ENCODE data around the gene GPS1. TPM values are rescaled to one million over a fixed set of nuclear protein-coding genes. Genes with fewer than 3 reads are reported as not detected.

GPS1 gene
- total RNA-seq, 6 donors from 2014 or later, result 55.2 to 147 (median 108) TPM

DNA sequence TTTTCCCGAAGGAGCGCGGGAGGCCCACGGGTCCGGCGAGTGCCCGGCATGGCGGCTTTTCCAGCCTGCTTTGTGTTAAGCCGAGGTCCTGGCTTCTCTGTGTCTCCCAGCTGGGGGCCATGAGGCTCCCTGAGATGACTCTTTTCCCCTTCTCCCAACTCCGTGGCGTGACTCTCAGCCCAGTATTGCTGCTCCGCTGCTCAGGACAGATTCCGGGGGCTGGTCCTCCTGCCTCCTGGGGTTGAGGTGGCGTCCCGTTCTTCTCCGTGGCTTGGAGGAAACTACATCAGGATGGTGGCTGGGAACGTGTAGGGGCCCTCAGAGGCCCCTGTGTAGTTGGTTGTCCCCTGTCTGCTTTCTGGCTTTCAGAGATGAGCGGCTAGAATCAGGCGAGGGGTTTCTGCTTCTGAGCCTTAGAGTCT lies 951 bp downstream of the GPS1 start:
- Histone ChIP-seq H3K27me3 (no peaks in the 10 kb centered on the region), H3K27ac (peak overlapping the region in 2 of 4 donors; percentile 35 to 81), H3K9me3 (no peaks in the 10 kb centered on the region), H3K4me3 (peak overlapping the region; percentile 33 to 99 (median 91)), H3K36me3 (peaks cover 11 to 60% (median 50%) of the 10 kb centered on the region in 4 donors), H3K4me1 (peaks cover 20 to 44% (median 26%) of the 10 kb centered on the region in 4 donors)
- no peak for ATAC-seq (ENCODE audit: low FRiP score in 2 of 2)
- DNase-seq, result no peak
- 36 to 66% methylated on average over 4 to 13 of the region's 19 CpGs for WGBS, 2 donors
- no peak for TF ChIP-seq EP300 (IDR thresholded peaks at IDR 0.05)

DNA sequence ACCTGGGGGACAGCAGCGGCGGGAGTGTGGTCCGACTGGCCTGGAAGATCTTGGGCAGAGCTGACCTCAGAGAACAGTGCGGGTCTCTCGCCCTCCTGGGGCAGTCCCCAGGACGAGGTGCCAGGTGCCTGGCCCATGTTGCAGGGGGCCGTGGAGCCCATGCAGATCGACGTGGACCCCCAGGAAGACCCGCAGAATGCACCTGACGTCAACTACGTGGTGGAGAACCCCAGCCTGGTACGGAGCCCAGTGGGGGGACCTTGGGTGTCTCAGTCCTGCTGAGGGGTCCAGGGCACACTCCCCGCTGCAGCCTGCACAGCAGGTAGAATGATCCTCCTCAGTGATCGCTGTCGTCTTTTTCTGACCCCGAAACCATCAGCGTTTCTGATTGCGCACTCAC lies 1.4 kb downstream of the GPS1 start:
- Histone ChIP-seq H3K4me3 (peak overlapping the region in 2 of 4 donors; percentile 87 to 95), H3K4me1 (peaks cover 20 to 44% (median 26%) of the 10 kb centered on the region in 4 donors)
- no peak for DNase-seq

DNA sequence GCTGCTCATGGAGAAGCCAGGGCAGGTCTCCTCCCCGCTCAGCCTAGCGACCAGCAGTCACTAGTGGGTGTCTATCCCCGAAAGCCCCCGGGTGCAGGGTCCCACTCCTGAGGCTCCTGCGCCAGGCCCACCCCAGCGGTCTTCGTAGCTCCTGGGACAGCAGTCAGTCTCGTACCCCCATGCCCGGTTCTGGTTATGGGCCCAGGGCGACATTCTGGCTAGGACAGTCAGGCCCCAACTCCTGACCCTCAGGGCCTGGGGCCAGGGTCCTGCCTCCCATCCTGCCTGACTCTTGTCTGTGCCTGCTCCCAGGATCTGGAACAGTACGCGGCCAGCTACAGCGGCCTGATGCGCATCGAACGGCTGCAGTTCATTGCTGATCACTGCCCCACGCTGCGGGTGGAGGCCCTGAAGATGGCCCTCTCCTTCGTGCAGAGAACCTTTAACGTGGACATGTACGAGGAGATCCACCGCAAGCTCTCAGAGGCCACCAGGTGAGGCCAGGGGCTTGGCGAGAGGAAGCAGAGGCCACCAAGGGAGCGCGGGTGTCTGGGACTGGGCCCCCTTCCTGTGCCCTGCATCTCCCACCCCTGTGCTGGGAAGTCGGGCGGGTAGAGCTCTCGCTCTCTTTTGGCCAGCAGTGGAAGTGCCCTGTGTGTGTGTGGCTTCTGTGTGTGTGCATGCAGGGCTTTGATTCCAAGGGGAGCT lies 2.0 kb downstream of the GPS1 start:
- Histone ChIP-seq H3K27me3 (no peaks in the 10 kb centered on the region), H3K4me1 (peaks cover 20 to 44% (median 26%) of the 10 kb centered on the region in 4 donors), H3K27ac (no peak overlapping the region), H3K4me3 (no peak overlapping the region), H3K36me3 (peaks cover 11 to 60% (median 55%) of the 10 kb centered on the region in 4 donors), H3K9me3 (no peaks in the 10 kb centered on the region)
- WGBS, 2 donors, result 94 to 99% methylated on average over 17 to 28 of the region's 28 CpGs
- no peak for ATAC-seq (ENCODE audit: low FRiP score in 2 of 2)
- DNase-seq, result no peak
- TF ChIP-seq, protein P1, sequence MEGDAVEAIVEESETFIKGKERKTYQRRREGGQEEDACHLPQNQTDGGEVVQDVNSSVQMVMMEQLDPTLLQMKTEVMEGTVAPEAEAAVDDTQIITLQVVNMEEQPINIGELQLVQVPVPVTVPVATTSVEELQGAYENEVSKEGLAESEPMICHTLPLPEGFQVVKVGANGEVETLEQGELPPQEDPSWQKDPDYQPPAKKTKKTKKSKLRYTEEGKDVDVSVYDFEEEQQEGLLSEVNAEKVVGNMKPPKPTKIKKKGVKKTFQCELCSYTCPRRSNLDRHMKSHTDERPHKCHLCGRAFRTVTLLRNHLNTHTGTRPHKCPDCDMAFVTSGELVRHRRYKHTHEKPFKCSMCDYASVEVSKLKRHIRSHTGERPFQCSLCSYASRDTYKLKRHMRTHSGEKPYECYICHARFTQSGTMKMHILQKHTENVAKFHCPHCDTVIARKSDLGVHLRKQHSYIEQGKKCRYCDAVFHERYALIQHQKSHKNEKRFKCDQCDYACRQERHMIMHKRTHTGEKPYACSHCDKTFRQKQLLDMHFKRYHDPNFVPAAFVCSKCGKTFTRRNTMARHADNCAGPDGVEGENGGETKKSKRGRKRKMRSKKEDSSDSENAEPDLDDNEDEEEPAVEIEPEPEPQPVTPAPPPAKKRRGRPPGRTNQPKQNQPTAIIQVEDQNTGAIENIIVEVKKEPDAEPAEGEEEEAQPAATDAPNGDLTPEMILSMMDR (IDR thresholded peaks at IDR 0.05), result no peak
- TF ChIP-seq POLR2AphosphoS5 (IDR thresholded peaks at IDR 0.05) (no peak), EP300 (IDR thresholded peaks at IDR 0.05) (no peak), POLR2A (IDR thresholded peaks at IDR 0.05) (no peak)

More for the DNA sequence above, 1.4 kb downstream of the GPS1 start:
- peaks cover 11 to 60% (median 52%) of the 10 kb centered on the region in 4 donors for H3K36me3 ChIP-seq
- no peaks in the 10 kb centered on the region for H3K27me3 ChIP-seq
- no peak for TF ChIP-seq POLR2AphosphoS5 (IDR thresholded peaks at IDR 0.05)
- TF ChIP-seq EP300 (IDR thresholded peaks at IDR 0.05), result no peak
- TF ChIP-seq, protein P1 (IDR thresholded peaks at IDR 0.05), result no peak
- ATAC-seq (ENCODE audit: low FRiP score in 2 of 2), result no peak
- no peak overlapping the region for H3K27ac ChIP-seq
- H3K9me3 ChIP-seq, result no peaks in the 10 kb centered on the region
- WGBS, 2 donors, result 88 to 90% methylated on average over 8 to 16 of the region's 19 CpGs

DNA sequence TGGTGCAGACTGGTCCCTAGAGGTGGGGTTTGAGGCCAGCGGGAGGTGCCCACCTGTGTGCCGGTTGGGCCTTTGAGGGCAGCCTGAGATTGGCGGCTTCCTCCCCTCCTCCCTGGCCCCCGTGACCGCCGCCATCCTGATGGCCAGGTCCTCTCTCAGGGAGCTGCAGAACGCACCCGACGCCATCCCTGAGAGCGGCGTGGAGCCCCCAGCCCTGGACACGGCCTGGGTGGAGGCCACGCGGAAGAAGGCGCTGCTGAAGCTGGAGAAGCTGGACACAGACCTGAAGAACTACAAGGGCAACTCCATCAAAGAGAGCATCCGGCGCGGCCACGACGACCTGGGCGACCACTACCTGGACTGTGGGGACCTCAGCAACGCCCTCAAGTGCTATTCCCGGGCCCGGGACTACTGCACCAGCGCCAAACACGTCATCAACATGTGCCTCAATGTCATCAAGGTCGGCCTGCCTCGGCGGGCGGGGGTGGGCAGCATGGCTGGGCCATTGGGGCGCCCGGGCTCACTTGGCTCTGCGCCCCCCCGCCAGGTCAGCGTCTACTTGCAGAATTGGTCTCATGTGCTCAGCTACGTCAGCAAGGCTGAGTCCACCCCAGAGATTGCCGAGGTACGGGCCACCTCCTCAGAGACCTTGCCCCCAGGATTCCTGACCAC lies 2.8 kb downstream of the GPS1 start:
- DNase-seq (peak in 1 of 2 donors; percentile 80), ATAC-seq (ENCODE audit: low FRiP score in 2 of 2) (no peak)
- no peaks in the 10 kb centered on the region for H3K9me3 ChIP-seq
- 84 to 90% methylated on average over 26 to 32 of the region's 38 CpGs for WGBS, 2 donors
- H3K27ac ChIP-seq, result no peak overlapping the region
- H3K4me1 ChIP-seq, result peaks cover 20 to 41% (median 26%) of the 10 kb centered on the region in 4 donors
- TF ChIP-seq EP300 (IDR thresholded peaks at IDR 0.05) (no peak), POLR2A (IDR thresholded peaks at IDR 0.05) (no peak), POLR2AphosphoS5 (IDR thresholded peaks at IDR 0.05) (no peak)
- TF ChIP-seq, protein P1 (IDR thresholded peaks at IDR 0.05), result no peak
- H3K36me3 ChIP-seq, result peaks cover 11 to 63% (median 58%) of the 10 kb centered on the region in 4 donors
- no peaks in the 10 kb centered on the region for H3K27me3 ChIP-seq
- no peak overlapping the region for H3K4me3 ChIP-seq
